ENCODE results near the gene KCNJ4.
A peak's percentile ranks its signal among the peaks of the same experiment; 100 is the strongest.

KCNJ4 gene

GRCh38 chr22:38414009-38414395, 41.0 kb downstream of the KCNJ4 start:
- Histone ChIP-seq H3K4me2 (ENCODE audit: low read depth, low read length, poor library complexity, severe bottlenecking) (no peak overlapping the region), H3K36me3 (ENCODE audit: insufficient read depth, low read length) (no peaks in the 10 kb centered on the region), H3K9ac (ENCODE audit: low read depth, low read length, poor library complexity, severe bottlenecking) (no peak overlapping the region), H2AFZ (ENCODE audit: low read length) (no peak overlapping the region), H3K9me2 (replicated peaks; ENCODE audit: low read depth, low read length) (no peaks in the 10 kb centered on the region), H3K9me3 (ENCODE audit: insufficient read depth, low read depth, low read length) (no peaks in the 10 kb centered on the region), H4K20me1 (ENCODE audit: insufficient read depth, low read length, poor library complexity, severe bottlenecking) (no peaks in the 10 kb centered on the region), H3K4me1 (ENCODE audit: insufficient read depth, low read length, poor library complexity, severe bottlenecking) (no peaks in the 10 kb centered on the region), H3K27me3 (ENCODE audit: insufficient read depth, low read length, poor library complexity, severe bottlenecking) (no peaks in the 10 kb centered on the region), H3F3A (ENCODE audit: low read depth) (no peaks in the 10 kb centered on the region), H3K4me3 (ENCODE audit: low read length, poor library complexity, severe bottlenecking) (no peak overlapping the region), H3K79me2 (ENCODE audit: insufficient read depth, low read length) (no peaks in the 10 kb centered on the region)
- TF ChIP-seq, protein P1, sequence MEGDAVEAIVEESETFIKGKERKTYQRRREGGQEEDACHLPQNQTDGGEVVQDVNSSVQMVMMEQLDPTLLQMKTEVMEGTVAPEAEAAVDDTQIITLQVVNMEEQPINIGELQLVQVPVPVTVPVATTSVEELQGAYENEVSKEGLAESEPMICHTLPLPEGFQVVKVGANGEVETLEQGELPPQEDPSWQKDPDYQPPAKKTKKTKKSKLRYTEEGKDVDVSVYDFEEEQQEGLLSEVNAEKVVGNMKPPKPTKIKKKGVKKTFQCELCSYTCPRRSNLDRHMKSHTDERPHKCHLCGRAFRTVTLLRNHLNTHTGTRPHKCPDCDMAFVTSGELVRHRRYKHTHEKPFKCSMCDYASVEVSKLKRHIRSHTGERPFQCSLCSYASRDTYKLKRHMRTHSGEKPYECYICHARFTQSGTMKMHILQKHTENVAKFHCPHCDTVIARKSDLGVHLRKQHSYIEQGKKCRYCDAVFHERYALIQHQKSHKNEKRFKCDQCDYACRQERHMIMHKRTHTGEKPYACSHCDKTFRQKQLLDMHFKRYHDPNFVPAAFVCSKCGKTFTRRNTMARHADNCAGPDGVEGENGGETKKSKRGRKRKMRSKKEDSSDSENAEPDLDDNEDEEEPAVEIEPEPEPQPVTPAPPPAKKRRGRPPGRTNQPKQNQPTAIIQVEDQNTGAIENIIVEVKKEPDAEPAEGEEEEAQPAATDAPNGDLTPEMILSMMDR (conservative IDR thresholded peaks at IDR 0.05; ENCODE audit: low read length), result no peak

- Histone ChIP-seq H3K9me3 (ENCODE audit: insufficient read depth, low read depth, low read length) (no peaks in the 10 kb centered on the region), H2AFZ (ENCODE audit: low read length) (no peak overlapping the region), H3K36me3 (ENCODE audit: insufficient read depth, low read length) (no peaks in the 10 kb centered on the region), H3K4me2 (ENCODE audit: low read depth, low read length, poor library complexity, severe bottlenecking) (no peak overlapping the region), H3K9ac (ENCODE audit: low read depth, low read length, poor library complexity, severe bottlenecking) (no peak overlapping the region), H3K27me3 (ENCODE audit: insufficient read depth, low read length, poor library complexity, severe bottlenecking) (no peaks in the 10 kb centered on the region), H3K9me2 (replicated peaks; ENCODE audit: low read depth, low read length) (no peaks in the 10 kb centered on the region), H4K20me1 (ENCODE audit: insufficient read depth, low read length, poor library complexity, severe bottlenecking) (no peaks in the 10 kb centered on the region), H3K4me1 (ENCODE audit: insufficient read depth, low read length, poor library complexity, severe bottlenecking) (no peaks in the 10 kb centered on the region), H3F3A (ENCODE audit: low read depth) (no peaks in the 10 kb centered on the region), H3K4me3 (ENCODE audit: low read length, poor library complexity, severe bottlenecking) (no peak overlapping the region), H3K79me2 (ENCODE audit: insufficient read depth, low read length) (no peaks in the 10 kb centered on the region)
- TF ChIP-seq EZH2phosphoT487 (IDR thresholded peaks at IDR 0.05; ENCODE audit: borderline replicate concordance), result no peak
- TF ChIP-seq, protein P1 (conservative IDR thresholded peaks at IDR 0.05; ENCODE audit: low read length), result no peak
These were observed 41.7 kb downstream of the KCNJ4 start for GRCh38 chr22:38413085-38414008.

- H4K20me1 ChIP-seq (ENCODE audit: insufficient read depth, low read length, poor library complexity, severe bottlenecking), result no peaks in the 10 kb centered on the region
- no peak overlapping the region for H3K9ac ChIP-seq (ENCODE audit: low read depth, low read length, poor library complexity, severe bottlenecking)
- no peaks in the 10 kb centered on the region for H3K79me2 ChIP-seq (ENCODE audit: insufficient read depth, low read length)
- H3K4me2 ChIP-seq (ENCODE audit: low read depth, low read length, poor library complexity, severe bottlenecking), result no peak overlapping the region
- TF ChIP-seq, protein P1 (conservative IDR thresholded peaks at IDR 0.05; ENCODE audit: low read length), result peak; percentile 67
- TF ChIP-seq EZH2phosphoT487 (IDR thresholded peaks at IDR 0.05; ENCODE audit: borderline replicate concordance), result no peak
- no peaks in the 10 kb centered on the region for H3K9me3 ChIP-seq (ENCODE audit: insufficient read depth, low read depth, low read length)
- no peaks in the 10 kb centered on the region for H3K36me3 ChIP-seq (ENCODE audit: insufficient read depth, low read length)
- no peak overlapping the region for H2AFZ ChIP-seq (ENCODE audit: low read length)
- no peaks in the 10 kb centered on the region for H3K27me3 ChIP-seq (ENCODE audit: insufficient read depth, low read length, poor library complexity, severe bottlenecking)
- no peak overlapping the region for H3K4me3 ChIP-seq (ENCODE audit: low read length, poor library complexity, severe bottlenecking)
- no peaks in the 10 kb centered on the region for H3K4me1 ChIP-seq (ENCODE audit: insufficient read depth, low read length, poor library complexity, severe bottlenecking)
- no peaks in the 10 kb centered on the region for H3F3A ChIP-seq (ENCODE audit: low read depth)
- no peaks in the 10 kb centered on the region for H3K9me2 ChIP-seq (replicated peaks; ENCODE audit: low read depth, low read length)
These were observed 42.4 kb downstream of the KCNJ4 start for GRCh38 chr22:38412435-38413084.
